ENCODE measurements around the gene EPS15.

- TF ChIP-seq, protein P1, sequence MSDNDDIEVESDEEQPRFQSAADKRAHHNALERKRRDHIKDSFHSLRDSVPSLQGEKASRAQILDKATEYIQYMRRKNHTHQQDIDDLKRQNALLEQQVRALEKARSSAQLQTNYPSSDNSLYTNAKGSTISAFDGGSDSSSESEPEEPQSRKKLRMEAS (IDR thresholded peaks at IDR 0.05) = no peak
- TF ChIP-seq, protein P2, sequence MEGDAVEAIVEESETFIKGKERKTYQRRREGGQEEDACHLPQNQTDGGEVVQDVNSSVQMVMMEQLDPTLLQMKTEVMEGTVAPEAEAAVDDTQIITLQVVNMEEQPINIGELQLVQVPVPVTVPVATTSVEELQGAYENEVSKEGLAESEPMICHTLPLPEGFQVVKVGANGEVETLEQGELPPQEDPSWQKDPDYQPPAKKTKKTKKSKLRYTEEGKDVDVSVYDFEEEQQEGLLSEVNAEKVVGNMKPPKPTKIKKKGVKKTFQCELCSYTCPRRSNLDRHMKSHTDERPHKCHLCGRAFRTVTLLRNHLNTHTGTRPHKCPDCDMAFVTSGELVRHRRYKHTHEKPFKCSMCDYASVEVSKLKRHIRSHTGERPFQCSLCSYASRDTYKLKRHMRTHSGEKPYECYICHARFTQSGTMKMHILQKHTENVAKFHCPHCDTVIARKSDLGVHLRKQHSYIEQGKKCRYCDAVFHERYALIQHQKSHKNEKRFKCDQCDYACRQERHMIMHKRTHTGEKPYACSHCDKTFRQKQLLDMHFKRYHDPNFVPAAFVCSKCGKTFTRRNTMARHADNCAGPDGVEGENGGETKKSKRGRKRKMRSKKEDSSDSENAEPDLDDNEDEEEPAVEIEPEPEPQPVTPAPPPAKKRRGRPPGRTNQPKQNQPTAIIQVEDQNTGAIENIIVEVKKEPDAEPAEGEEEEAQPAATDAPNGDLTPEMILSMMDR (IDR thresholded peaks at IDR 0.05; ENCODE audit: low read depth, low read length, missing input control) = no peak
- TF ChIP-seq EGR1 (IDR thresholded peaks at IDR 0.05; ENCODE audit: low read depth in 2 of 2) (no peak), TAF1 (conservative IDR thresholded peaks at IDR 0.05) (no peak), SP1 (IDR thresholded peaks at IDR 0.05) (no peak), YY1 (IDR thresholded peaks at IDR 0.05) (no peak), FOXA1 (IDR thresholded peaks at IDR 0.05) (no peak), RAD21 (IDR thresholded peaks at IDR 0.05) (no peak), GABPA (IDR thresholded peaks at IDR 0.05 in 1 of 2, conservative IDR thresholded peaks at IDR 0.05 in 1 of 2) (no peak), JUND (IDR thresholded peaks at IDR 0.05) (no peak)
- TF ChIP-seq, protein P3, sequence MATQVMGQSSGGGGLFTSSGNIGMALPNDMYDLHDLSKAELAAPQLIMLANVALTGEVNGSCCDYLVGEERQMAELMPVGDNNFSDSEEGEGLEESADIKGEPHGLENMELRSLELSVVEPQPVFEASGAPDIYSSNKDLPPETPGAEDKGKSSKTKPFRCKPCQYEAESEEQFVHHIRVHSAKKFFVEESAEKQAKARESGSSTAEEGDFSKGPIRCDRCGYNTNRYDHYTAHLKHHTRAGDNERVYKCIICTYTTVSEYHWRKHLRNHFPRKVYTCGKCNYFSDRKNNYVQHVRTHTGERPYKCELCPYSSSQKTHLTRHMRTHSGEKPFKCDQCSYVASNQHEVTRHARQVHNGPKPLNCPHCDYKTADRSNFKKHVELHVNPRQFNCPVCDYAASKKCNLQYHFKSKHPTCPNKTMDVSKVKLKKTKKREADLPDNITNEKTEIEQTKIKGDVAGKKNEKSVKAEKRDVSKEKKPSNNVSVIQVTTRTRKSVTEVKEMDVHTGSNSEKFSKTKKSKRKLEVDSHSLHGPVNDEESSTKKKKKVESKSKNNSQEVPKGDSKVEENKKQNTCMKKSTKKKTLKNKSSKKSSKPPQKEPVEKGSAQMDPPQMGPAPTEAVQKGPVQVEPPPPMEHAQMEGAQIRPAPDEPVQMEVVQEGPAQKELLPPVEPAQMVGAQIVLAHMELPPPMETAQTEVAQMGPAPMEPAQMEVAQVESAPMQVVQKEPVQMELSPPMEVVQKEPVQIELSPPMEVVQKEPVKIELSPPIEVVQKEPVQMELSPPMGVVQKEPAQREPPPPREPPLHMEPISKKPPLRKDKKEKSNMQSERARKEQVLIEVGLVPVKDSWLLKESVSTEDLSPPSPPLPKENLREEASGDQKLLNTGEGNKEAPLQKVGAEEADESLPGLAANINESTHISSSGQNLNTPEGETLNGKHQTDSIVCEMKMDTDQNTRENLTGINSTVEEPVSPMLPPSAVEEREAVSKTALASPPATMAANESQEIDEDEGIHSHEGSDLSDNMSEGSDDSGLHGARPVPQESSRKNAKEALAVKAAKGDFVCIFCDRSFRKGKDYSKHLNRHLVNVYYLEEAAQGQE (IDR thresholded peaks at IDR 0.05) = no peak
- TF ChIP-seq, protein P4, sequence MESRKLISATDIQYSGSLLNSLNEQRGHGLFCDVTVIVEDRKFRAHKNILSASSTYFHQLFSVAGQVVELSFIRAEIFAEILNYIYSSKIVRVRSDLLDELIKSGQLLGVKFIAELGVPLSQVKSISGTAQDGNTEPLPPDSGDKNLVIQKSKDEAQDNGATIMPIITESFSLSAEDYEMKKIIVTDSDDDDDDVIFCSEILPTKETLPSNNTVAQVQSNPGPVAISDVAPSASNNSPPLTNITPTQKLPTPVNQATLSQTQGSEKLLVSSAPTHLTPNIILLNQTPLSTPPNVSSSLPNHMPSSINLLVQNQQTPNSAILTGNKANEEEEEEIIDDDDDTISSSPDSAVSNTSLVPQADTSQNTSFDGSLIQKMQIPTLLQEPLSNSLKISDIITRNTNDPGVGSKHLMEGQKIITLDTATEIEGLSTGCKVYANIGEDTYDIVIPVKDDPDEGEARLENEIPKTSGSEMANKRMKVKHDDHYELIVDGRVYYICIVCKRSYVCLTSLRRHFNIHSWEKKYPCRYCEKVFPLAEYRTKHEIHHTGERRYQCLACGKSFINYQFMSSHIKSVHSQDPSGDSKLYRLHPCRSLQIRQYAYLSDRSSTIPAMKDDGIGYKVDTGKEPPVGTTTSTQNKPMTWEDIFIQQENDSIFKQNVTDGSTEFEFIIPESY (IDR thresholded peaks at IDR 0.05) = no peak
- TF ChIP-seq, protein P5, sequence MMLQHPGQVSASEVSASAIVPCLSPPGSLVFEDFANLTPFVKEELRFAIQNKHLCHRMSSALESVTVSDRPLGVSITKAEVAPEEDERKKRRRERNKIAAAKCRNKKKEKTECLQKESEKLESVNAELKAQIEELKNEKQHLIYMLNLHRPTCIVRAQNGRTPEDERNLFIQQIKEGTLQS (IDR thresholded peaks at IDR 0.05) = no peak
Measured at GRCh38 chr1:51322417-51323101, 196.5 kb downstream of the EPS15 start.

Data from liver (tissue), 3 donors.